ENCODE data around the gene TMEM31. TPM values are rescaled to one million over a fixed set of nuclear protein-coding genes. Genes with fewer than 3 reads are reported as not detected.

Gene TMEM31
- total and polyA plus RNA-seq, 9 of the 15 experiments (the other 6 are each of a cell fraction or from before 2014, with no cell fraction given): 0.18 TPM; not detected in 8

DNA sequence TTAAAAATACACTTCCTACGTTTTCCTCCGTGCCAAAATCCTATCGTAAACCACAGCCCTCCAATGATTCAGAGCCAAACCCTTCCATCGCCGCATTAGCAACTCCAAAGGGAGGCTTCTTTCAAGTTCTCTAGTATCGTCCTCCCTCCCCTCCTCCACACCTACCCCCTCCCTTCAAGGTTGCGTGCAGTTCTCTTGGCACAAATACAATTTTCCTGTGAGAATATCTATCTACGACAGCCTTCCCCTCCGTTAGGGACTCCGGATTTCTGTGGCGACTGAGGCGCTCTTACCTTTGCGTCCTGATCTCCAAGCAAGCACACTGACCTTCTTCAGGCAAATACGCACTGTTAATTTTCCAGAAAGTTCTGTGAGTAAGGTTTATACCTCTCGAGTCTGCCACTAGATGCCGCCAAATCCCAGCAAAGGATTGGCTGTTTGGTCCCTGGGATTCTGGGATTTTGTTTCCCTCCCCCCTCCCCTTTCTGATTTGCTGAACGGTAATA lies 23.0 kb upstream of the TMEM31 start:
- H3K79me2 ChIP-seq (ENCODE audit: control insufficient read depth, insufficient read depth, low read length): peaks cover 30% of the 10 kb centered on the region
- H3K9me3 ChIP-seq (replicated peaks; ENCODE audit: control insufficient read depth, insufficient read depth, low read depth, low read length): no peaks in the 10 kb centered on the region
- ATAC-seq (peak; percentile 63), FAIRE-seq (peak; percentile 95), DNase-seq (ENCODE audit: extremely low read depth in 1 of 4, low spot score in 3 of 4) (peak; percentile 48 to 81 (median 55))
- ChIA-PET POLR2A (interaction anchor here (0.6 to 1.3 kb wide), 5 partner anchors 14 to 128 kb away, joined by 3 to 5 read pairs (median 3); no protein-coding TSS in a partner anchor), CTCF (ENCODE audit: low intra/inter-chr PET ratio) (interaction anchor here (0.6 to 1.0 kb wide), 2 partner anchors 129 to 130 kb away, joined by 3 to 4 read pairs; no protein-coding TSS in a partner anchor)
- H3K9me1 ChIP-seq (ENCODE audit: control insufficient read depth, insufficient read depth, low read length): no peaks in the 10 kb centered on the region
- intact Hi-C loops (cut with micrococcal nuclease) (loop anchor here (1.0 to 10.0 kb wide), 3 partner anchors 129 to 477 kb away; partner anchors contain the start of gene FAM199X), in situ Hi-C loops (cut with MboI) (no loop called here)
- peak overlapping the region; percentile 91 for H3K4me2 ChIP-seq (ENCODE audit: insufficient read depth, low read length)
- 1% methylated on average over 14 of the region's 17 CpGs for WGBS (ENCODE audit: insufficient coverage, low coverage, missing lambda C conversion rate)
- no TSS peak for BruUV-seq (replicated peaks)
- H2AFZ ChIP-seq (ENCODE audit: low read depth, low read length): peak overlapping the region; percentile 98
- peaks cover 23% of the 10 kb centered on the region for H3K36me3 ChIP-seq (ENCODE audit: control insufficient read depth, insufficient read depth, low read length)
- peaks cover 0 to 4% of the 10 kb centered on the region in 2 experiments; a peak in 3 of 5 replicates for H3K4me1 ChIP-seq (replicated peaks in 1 of 2; ENCODE audit: control insufficient read depth in 2 of 2, insufficient read depth in 2 of 2, low read length in 2 of 2)
- H3K9ac ChIP-seq (ENCODE audit: insufficient read depth in 1 of 2, low read depth in 2 of 2, low read length in 2 of 2): peak overlapping the region; percentile 88 to 98; a peak in 3 of 4 replicates
- peak overlapping the region; percentile 51 for H3K4me3 ChIP-seq
- H3K27ac ChIP-seq (ENCODE audit: extremely low read depth, low read depth, low read length): peak overlapping the region; percentile 99
- no peaks in the 10 kb centered on the region for H3K27me3 ChIP-seq (ENCODE audit: control insufficient read depth in 2 of 2, insufficient read depth in 2 of 2, low read length in 2 of 2)
- H4K20me1 ChIP-seq (replicated peaks; ENCODE audit: control insufficient read depth, insufficient read depth, low read length): no peaks in the 10 kb centered on the region; the same call in 1 of the 2 replicates
- TF ChIP-seq FOXJ2 (tag; IDR thresholded peaks at IDR 0.05) (peak; percentile 68), HNRNPLL (IDR thresholded peaks at IDR 0.05; ENCODE audit: low read depth, low read length, poor library complexity, severe bottlenecking) (no peak), ARID2 (IDR thresholded peaks at IDR 0.05) (peak; percentile 55; the same call in 1 of the 2 replicates), MECOM (CRISPR knock-in tag; IDR thresholded peaks at IDR 0.05) (no peak), JUND (IDR thresholded peaks at IDR 0.05; ENCODE audit: borderline replicate concordance, low read depth, low read length) (peak; percentile 26; the same call in 1 of the 2 replicates), JUND (tag; IDR thresholded peaks at IDR 0.05; ENCODE audit: borderline replicate concordance, low read depth, low read length) (no peak; the same call in 2 of the 3 replicates), OTX1 (CRISPR knock-in tag; IDR thresholded peaks at IDR 0.05) (no peak), POLR2B (IDR thresholded peaks at IDR 0.05; ENCODE audit: low read depth, partially characterized antibody) (peak; percentile 40), PTRF (tag; IDR thresholded peaks at IDR 0.05) (no peak), NFATC3 (IDR thresholded peaks at IDR 0.05) (no peak), ETV1 (tag; conservative IDR thresholded peaks at IDR 0.05; ENCODE audit: low read depth) (no peak), NFXL1 (CRISPR knock-in tag; IDR thresholded peaks at IDR 0.05) (no peak), PHB (CRISPR knock-in tag; IDR thresholded peaks at IDR 0.05) (no peak)
- TF ChIP-seq, protein P1, sequence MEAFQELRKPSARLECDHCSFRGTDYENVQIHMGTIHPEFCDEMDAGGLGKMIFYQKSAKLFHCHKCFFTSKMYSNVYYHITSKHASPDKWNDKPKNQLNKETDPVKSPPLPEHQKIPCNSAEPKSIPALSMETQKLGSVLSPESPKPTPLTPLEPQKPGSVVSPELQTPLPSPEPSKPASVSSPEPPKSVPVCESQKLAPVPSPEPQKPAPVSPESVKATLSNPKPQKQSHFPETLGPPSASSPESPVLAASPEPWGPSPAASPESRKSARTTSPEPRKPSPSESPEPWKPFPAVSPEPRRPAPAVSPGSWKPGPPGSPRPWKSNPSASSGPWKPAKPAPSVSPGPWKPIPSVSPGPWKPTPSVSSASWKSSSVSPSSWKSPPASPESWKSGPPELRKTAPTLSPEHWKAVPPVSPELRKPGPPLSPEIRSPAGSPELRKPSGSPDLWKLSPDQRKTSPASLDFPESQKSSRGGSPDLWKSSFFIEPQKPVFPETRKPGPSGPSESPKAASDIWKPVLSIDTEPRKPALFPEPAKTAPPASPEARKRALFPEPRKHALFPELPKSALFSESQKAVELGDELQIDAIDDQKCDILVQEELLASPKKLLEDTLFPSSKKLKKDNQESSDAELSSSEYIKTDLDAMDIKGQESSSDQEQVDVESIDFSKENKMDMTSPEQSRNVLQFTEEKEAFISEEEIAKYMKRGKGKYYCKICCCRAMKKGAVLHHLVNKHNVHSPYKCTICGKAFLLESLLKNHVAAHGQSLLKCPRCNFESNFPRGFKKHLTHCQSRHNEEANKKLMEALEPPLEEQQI (IDR thresholded peaks at IDR 0.05): peak; percentile 68; the same call in 1 of the 2 replicates
- TF ChIP-seq, protein P2, sequence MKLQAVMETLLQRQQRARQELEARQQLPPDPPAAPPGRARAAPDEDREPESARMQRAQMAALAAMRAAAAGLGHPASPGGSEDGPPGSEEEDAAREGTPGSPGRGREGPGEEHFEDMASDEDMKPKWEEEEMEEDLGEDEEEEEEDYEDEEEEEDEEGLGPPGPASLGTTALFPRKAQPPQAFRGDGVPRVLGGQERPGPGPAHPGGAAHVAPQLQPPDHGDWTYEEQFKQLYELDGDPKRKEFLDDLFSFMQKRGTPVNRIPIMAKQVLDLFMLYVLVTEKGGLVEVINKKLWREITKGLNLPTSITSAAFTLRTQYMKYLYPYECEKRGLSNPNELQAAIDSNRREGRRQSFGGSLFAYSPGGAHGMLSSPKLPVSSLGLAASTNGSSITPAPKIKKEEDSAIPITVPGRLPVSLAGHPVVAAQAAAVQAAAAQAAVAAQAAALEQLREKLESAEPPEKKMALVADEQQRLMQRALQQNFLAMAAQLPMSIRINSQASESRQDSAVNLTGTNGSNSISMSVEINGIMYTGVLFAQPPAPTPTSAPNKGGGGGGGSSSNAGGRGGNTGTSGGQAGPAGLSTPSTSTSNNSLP (IDR thresholded peaks at IDR 0.05; ENCODE audit: borderline replicate concordance, low read depth, low read length): no peak
- TF ChIP-seq, protein P3, sequence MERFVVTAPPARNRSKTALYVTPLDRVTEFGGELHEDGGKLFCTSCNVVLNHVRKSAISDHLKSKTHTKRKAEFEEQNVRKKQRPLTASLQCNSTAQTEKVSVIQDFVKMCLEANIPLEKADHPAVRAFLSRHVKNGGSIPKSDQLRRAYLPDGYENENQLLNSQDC (CRISPR knock-in tag; IDR thresholded peaks at IDR 0.05): no peak
- TF ChIP-seq, protein P4, sequence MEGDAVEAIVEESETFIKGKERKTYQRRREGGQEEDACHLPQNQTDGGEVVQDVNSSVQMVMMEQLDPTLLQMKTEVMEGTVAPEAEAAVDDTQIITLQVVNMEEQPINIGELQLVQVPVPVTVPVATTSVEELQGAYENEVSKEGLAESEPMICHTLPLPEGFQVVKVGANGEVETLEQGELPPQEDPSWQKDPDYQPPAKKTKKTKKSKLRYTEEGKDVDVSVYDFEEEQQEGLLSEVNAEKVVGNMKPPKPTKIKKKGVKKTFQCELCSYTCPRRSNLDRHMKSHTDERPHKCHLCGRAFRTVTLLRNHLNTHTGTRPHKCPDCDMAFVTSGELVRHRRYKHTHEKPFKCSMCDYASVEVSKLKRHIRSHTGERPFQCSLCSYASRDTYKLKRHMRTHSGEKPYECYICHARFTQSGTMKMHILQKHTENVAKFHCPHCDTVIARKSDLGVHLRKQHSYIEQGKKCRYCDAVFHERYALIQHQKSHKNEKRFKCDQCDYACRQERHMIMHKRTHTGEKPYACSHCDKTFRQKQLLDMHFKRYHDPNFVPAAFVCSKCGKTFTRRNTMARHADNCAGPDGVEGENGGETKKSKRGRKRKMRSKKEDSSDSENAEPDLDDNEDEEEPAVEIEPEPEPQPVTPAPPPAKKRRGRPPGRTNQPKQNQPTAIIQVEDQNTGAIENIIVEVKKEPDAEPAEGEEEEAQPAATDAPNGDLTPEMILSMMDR (IDR thresholded peaks at IDR 0.05 in 2 of 3, conservative IDR thresholded peaks at IDR 0.05 in 1 of 3; ENCODE audit: insufficient read depth in 2 of 3, low read depth in 1 of 3, low read length in 3 of 3): peak; percentile 65 to 82 (median 74)

Measured in K562 (cell line).